ENCODE results near the gene ZMYND11.

Gene ZMYND11

GRCh38 chr10:92846-93245 is 42.4 kb upstream of the ZMYND11 start:
- DNase-seq = peak in 1 of 2 donors; percentile 85
- H3K18ac ChIP-seq (ENCODE audit: low read length) = no peak overlapping the region

GRCh38 chr10:94613-95012 is 40.6 kb upstream of the ZMYND11 start:
- H3K14ac ChIP-seq (ENCODE audit: low read length) = no peak overlapping the region
- H4K91ac ChIP-seq (ENCODE audit: low read depth, low read length) = no peak overlapping the region
- peaks cover 9% of the 10 kb centered on the region in 2 experiments for H3K4me1 ChIP-seq (ENCODE audit: control insufficient read depth in 1 of 2, insufficient read depth in 2 of 2, low read length in 2 of 2)
- H4K12ac ChIP-seq (ENCODE audit: low read depth, low read length) = no peak overlapping the region
- H3K27ac ChIP-seq (ENCODE audit: low read depth, low read length) = no peak overlapping the region
- no peak overlapping the region for H3K18ac ChIP-seq (ENCODE audit: low read length)
- H2AFZ ChIP-seq (ENCODE audit: insufficient read depth, low read length, poor library complexity) = no peak overlapping the region
- H3K4me3 ChIP-seq (ENCODE audit: low read depth, low read length) = no peak overlapping the region
- H3K79me2 ChIP-seq (ENCODE audit: control insufficient read depth, insufficient read depth, low read length, poor library complexity) = no peaks in the 10 kb centered on the region
- no peak overlapping the region for H3K23ac ChIP-seq (ENCODE audit: low read length)
- H3K9ac ChIP-seq (ENCODE audit: low read length) = no peak overlapping the region
- no peaks in the 10 kb centered on the region for H3K36me3 ChIP-seq (ENCODE audit: control insufficient read depth in 1 of 2, insufficient read depth in 2 of 2, low read length in 2 of 2)
- no peak overlapping the region for H4K8ac ChIP-seq (ENCODE audit: low read depth, low read length)
- no peak overlapping the region for H3K4ac ChIP-seq (ENCODE audit: low read depth, low read length)
- H2BK12ac ChIP-seq (ENCODE audit: low read length) = no peak overlapping the region
- no peaks in the 10 kb centered on the region for H3K27me3 ChIP-seq (ENCODE audit: insufficient read depth, low read length)
- H2BK5ac ChIP-seq (ENCODE audit: low read depth, low read length, poor library complexity) = no peak overlapping the region
- H3K79me1 ChIP-seq (ENCODE audit: low read length) = peaks cover 6% of the 10 kb centered on the region
- WGBS (ENCODE audit: extremely low coverage, insufficient coverage, insufficient read length) = no CpG with 5 or more reads among the region's 1 CpG
- H2AK5ac ChIP-seq (ENCODE audit: low read length) = no peak overlapping the region
- H3K4me2 ChIP-seq (ENCODE audit: low read length) = no peak overlapping the region
- H3K9me3 ChIP-seq (ENCODE audit: insufficient read depth, low read depth, low read length) = peaks cover 18% of the 10 kb centered on the region
- no peak overlapping the region for H2BK120ac ChIP-seq (ENCODE audit: insufficient read depth, low read length, poor library complexity)
- DNase-seq = no peak

More at GRCh38 chr10:92846-93245, 42.4 kb upstream of the ZMYND11 start:
- Histone ChIP-seq H2BK120ac (ENCODE audit: insufficient read depth, low read length, poor library complexity) (no peak overlapping the region), H2BK5ac (ENCODE audit: low read depth, low read length, poor library complexity) (no peak overlapping the region), H3K27ac (ENCODE audit: low read depth, low read length) (no peak overlapping the region), H4K8ac (ENCODE audit: low read depth, low read length) (no peak overlapping the region), H3K9me3 (ENCODE audit: insufficient read depth, low read depth, low read length) (peaks cover 19% of the 10 kb centered on the region), H3K36me3 (ENCODE audit: control insufficient read depth in 1 of 2, insufficient read depth in 2 of 2, low read length in 2 of 2) (no peaks in the 10 kb centered on the region), H3K4me2 (ENCODE audit: low read length) (peak overlapping the region; percentile 43), H4K91ac (ENCODE audit: low read depth, low read length) (no peak overlapping the region), H2AK5ac (ENCODE audit: low read length) (no peak overlapping the region), H2BK12ac (ENCODE audit: low read length) (no peak overlapping the region), H3K4me1 (ENCODE audit: control insufficient read depth in 1 of 2, insufficient read depth in 2 of 2, low read length in 2 of 2) (peaks cover 9% of the 10 kb centered on the region in 2 experiments), H2AFZ (ENCODE audit: insufficient read depth, low read length, poor library complexity) (no peak overlapping the region), H3K79me2 (ENCODE audit: control insufficient read depth, insufficient read depth, low read length, poor library complexity) (no peaks in the 10 kb centered on the region), H3K27me3 (ENCODE audit: insufficient read depth, low read length) (no peaks in the 10 kb centered on the region), H3K4me3 (ENCODE audit: low read depth, low read length) (no peak overlapping the region), H3K9ac (ENCODE audit: low read length) (no peak overlapping the region), H3K23ac (ENCODE audit: low read length) (no peak overlapping the region), H3K79me1 (ENCODE audit: low read length) (peaks cover 6% of the 10 kb centered on the region), H3K4ac (ENCODE audit: low read depth, low read length) (no peak overlapping the region), H3K14ac (ENCODE audit: low read length) (no peak overlapping the region), H4K12ac (ENCODE audit: low read depth, low read length) (no peak overlapping the region)
- WGBS (ENCODE audit: extremely low coverage, insufficient coverage, insufficient read length) = no CpG with 5 or more reads among the region's 2 CpGs

- H4K12ac ChIP-seq (ENCODE audit: low read depth, low read length) = no peak overlapping the region
- no peak overlapping the region for H3K4ac ChIP-seq (ENCODE audit: low read depth, low read length)
- no peak overlapping the region for H2BK12ac ChIP-seq (ENCODE audit: low read length)
- H2AFZ ChIP-seq (ENCODE audit: insufficient read depth, low read length, poor library complexity) = no peak overlapping the region
- no peaks in the 10 kb centered on the region for H3K36me3 ChIP-seq (ENCODE audit: control insufficient read depth in 1 of 2, insufficient read depth in 2 of 2, low read length in 2 of 2)
- no peak overlapping the region for H3K14ac ChIP-seq (ENCODE audit: low read length)
- peaks cover 6% of the 10 kb centered on the region for H3K79me1 ChIP-seq (ENCODE audit: low read length)
- H3K79me2 ChIP-seq (ENCODE audit: control insufficient read depth, insufficient read depth, low read length, poor library complexity) = no peaks in the 10 kb centered on the region
- peak; percentile 57 to 85 for DNase-seq
- H3K4me2 ChIP-seq (ENCODE audit: low read length) = no peak overlapping the region
- no peak overlapping the region for H2AK5ac ChIP-seq (ENCODE audit: low read length)
- H3K4me3 ChIP-seq (ENCODE audit: low read depth, low read length) = no peak overlapping the region
- WGBS (ENCODE audit: extremely low coverage, insufficient coverage, insufficient read length) = no CpG with 5 or more reads among the region's 2 CpGs
- H3K4me1 ChIP-seq (ENCODE audit: control insufficient read depth in 1 of 2, insufficient read depth in 2 of 2, low read length in 2 of 2) = peaks cover 9% of the 10 kb centered on the region in 2 experiments
- H3K23ac ChIP-seq (ENCODE audit: low read length) = no peak overlapping the region
- no peak overlapping the region for H2BK120ac ChIP-seq (ENCODE audit: insufficient read depth, low read length, poor library complexity)
- no peak overlapping the region for H3K18ac ChIP-seq (ENCODE audit: low read length)
- H4K8ac ChIP-seq (ENCODE audit: low read depth, low read length) = no peak overlapping the region
- no peak overlapping the region for H4K91ac ChIP-seq (ENCODE audit: low read depth, low read length)
- H3K9me3 ChIP-seq (ENCODE audit: insufficient read depth, low read depth, low read length) = peaks cover 18% of the 10 kb centered on the region
- H2BK5ac ChIP-seq (ENCODE audit: low read depth, low read length, poor library complexity) = no peak overlapping the region
- no peak overlapping the region for H3K27ac ChIP-seq (ENCODE audit: low read depth, low read length)
- H3K9ac ChIP-seq (ENCODE audit: low read length) = no peak overlapping the region
- H3K27me3 ChIP-seq (ENCODE audit: insufficient read depth, low read length) = no peaks in the 10 kb centered on the region
These were observed 39.7 kb upstream of the ZMYND11 start for GRCh38 chr10:95356-96115.

GRCh38 chr10:96466-96865 is 38.8 kb upstream of the ZMYND11 start:
- Histone ChIP-seq H3K14ac (ENCODE audit: low read length) (no peak overlapping the region), H4K8ac (ENCODE audit: low read depth, low read length) (no peak overlapping the region), H3K9me3 (ENCODE audit: insufficient read depth, low read depth, low read length) (peaks cover 16% of the 10 kb centered on the region), H2AFZ (ENCODE audit: insufficient read depth, low read length, poor library complexity) (no peak overlapping the region), H3K4me3 (ENCODE audit: low read depth, low read length) (peak overlapping the region; percentile 21), H4K12ac (ENCODE audit: low read depth, low read length) (no peak overlapping the region), H3K79me1 (ENCODE audit: low read length) (peaks cover 6% of the 10 kb centered on the region), H3K36me3 (ENCODE audit: control insufficient read depth in 1 of 2, insufficient read depth in 2 of 2, low read length in 2 of 2) (no peaks in the 10 kb centered on the region), H3K23ac (ENCODE audit: low read length) (no peak overlapping the region), H3K4me2 (ENCODE audit: low read length) (no peak overlapping the region), H3K27ac (ENCODE audit: low read depth, low read length) (no peak overlapping the region), H3K27me3 (ENCODE audit: insufficient read depth, low read length) (no peaks in the 10 kb centered on the region), H2BK120ac (ENCODE audit: insufficient read depth, low read length, poor library complexity) (no peak overlapping the region), H2BK5ac (ENCODE audit: low read depth, low read length, poor library complexity) (no peak overlapping the region), H2BK12ac (ENCODE audit: low read length) (no peak overlapping the region), H3K4ac (ENCODE audit: low read depth, low read length) (no peak overlapping the region), H2AK5ac (ENCODE audit: low read length) (no peak overlapping the region), H4K91ac (ENCODE audit: low read depth, low read length) (no peak overlapping the region), H3K18ac (ENCODE audit: low read length) (no peak overlapping the region), H3K79me2 (ENCODE audit: control insufficient read depth, insufficient read depth, low read length, poor library complexity) (no peaks in the 10 kb centered on the region), H3K4me1 (ENCODE audit: control insufficient read depth in 1 of 2, insufficient read depth in 2 of 2, low read length in 2 of 2) (peaks cover 8 to 9% of the 10 kb centered on the region in 2 experiments), H3K9ac (ENCODE audit: low read length) (no peak overlapping the region)
- no peak for DNase-seq
- WGBS (ENCODE audit: extremely low coverage, insufficient coverage, insufficient read length) = no CpG with 5 or more reads among the region's 1 CpG
